Measurements from ENCODE around the gene REEP1. TPM values are rescaled to one million over a fixed set of nuclear protein-coding genes. Genes with fewer than 3 reads are reported as not detected.

REEP1 gene
- total and polyA plus RNA-seq, 9 of the 15 experiments (the other 6 are each of a cell fraction or from before 2014, with no cell fraction given): 0.11 to 0.67 (median 0.13) TPM

DNA sequence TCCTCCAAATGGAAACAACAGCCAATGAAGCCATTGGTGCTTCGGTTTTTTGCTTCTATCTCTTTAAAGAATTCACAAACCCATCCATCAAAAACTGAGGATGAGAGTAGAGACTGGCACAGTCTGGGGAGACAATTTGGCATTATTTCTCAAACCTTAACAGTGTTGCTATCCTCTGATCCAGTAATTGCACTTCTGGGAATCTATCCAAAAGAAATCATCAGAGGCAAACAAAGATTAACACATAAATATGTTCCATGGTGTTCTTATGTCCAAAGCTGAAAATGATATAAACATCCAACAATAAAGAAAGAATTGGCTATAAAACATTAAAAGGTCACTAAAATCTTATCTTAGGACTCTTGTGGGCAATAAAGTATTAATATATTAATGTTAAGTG lies 35.1 kb downstream of the REEP1 start:
- Histone ChIP-seq H3K27ac (ENCODE audit: extremely low read depth, low read depth, low read length) (no peak overlapping the region), H2AFZ (ENCODE audit: low read depth, low read length) (no peak overlapping the region), H3K27me3 (ENCODE audit: control insufficient read depth in 2 of 2, insufficient read depth in 2 of 2, low read length in 2 of 2) (peaks cover 27 to 53% of the 10 kb centered on the region in 2 experiments; a peak in 3 of 5 replicates), H3K36me3 (ENCODE audit: control insufficient read depth, insufficient read depth, low read length) (no peaks in the 10 kb centered on the region), H3K9me1 (ENCODE audit: control insufficient read depth, insufficient read depth, low read length) (no peaks in the 10 kb centered on the region), H3K9ac (ENCODE audit: insufficient read depth in 1 of 2, low read depth in 2 of 2, low read length in 2 of 2) (no peak overlapping the region), H3K79me2 (ENCODE audit: control insufficient read depth, insufficient read depth, low read length) (no peaks in the 10 kb centered on the region), H3K9me3 (replicated peaks; ENCODE audit: control insufficient read depth, insufficient read depth, low read depth, low read length) (no peaks in the 10 kb centered on the region), H3K4me2 (ENCODE audit: insufficient read depth, low read length) (no peak overlapping the region), H4K20me1 (replicated peaks; ENCODE audit: control insufficient read depth, insufficient read depth, low read length) (no peaks in the 10 kb centered on the region), H3K4me3 (no peak overlapping the region), H3K4me1 (replicated peaks in 1 of 2; ENCODE audit: control insufficient read depth in 2 of 2, insufficient read depth in 2 of 2, low read length in 2 of 2) (no peaks in the 10 kb centered on the region)
- BruUV-seq (replicated peaks): no TSS peak
- ATAC-seq (no peak), DNase-seq (ENCODE audit: extremely low read depth in 1 of 4, low spot score in 3 of 4) (no peak), FAIRE-seq (no peak)
- in situ Hi-C loops (cut with MboI) (no loop called here), intact Hi-C loops (cut with micrococcal nuclease) (no loop called here)
- POLR2A ChIA-PET: interaction anchor here (1.0 kb wide), 1 partner anchor 36 kb away, joined by 3 read pairs; no protein-coding TSS in a partner anchor
- 0% methylated on average over 1 of the region's 1 CpG for WGBS (ENCODE audit: insufficient coverage, low coverage, missing lambda C conversion rate)
- CTCF ChIA-PET (ENCODE audit: low intra/inter-chr PET ratio): no interaction called here
- TF ChIP-seq ZMIZ1 (IDR thresholded peaks at IDR 0.05; ENCODE audit: low read depth in 2 of 2, low read length in 2 of 2) (no peak), NR1H2 (CRISPR knock-in tag; IDR thresholded peaks at IDR 0.05) (no peak), HNRNPH1 (optimal IDR thresholded peaks at IDR 0.05; ENCODE audit: low read depth, low read length) (no peak), RFX7 (CRISPR knock-in tag; IDR thresholded peaks at IDR 0.05) (no peak), SETDB1 (IDR thresholded peaks at IDR 0.05; ENCODE audit: low read length) (no peak), ZNF584 (CRISPR knock-in tag; IDR thresholded peaks at IDR 0.05; ENCODE audit: low read depth) (no peak), ZNF551 (CRISPR knock-in tag; IDR thresholded peaks at IDR 0.05) (no peak), ZNF3 (CRISPR knock-in tag; IDR thresholded peaks at IDR 0.05) (no peak), AFF4 (CRISPR knock-in tag; IDR thresholded peaks at IDR 0.05) (no peak), ZNF165 (CRISPR knock-in tag; IDR thresholded peaks at IDR 0.05; ENCODE audit: borderline replicate concordance) (no peak), CC2D1A (IDR thresholded peaks at IDR 0.05) (no peak), ESRRA (IDR thresholded peaks at IDR 0.05; ENCODE audit: borderline replicate concordance, low read depth) (no peak)
- TF ChIP-seq, protein P1, sequence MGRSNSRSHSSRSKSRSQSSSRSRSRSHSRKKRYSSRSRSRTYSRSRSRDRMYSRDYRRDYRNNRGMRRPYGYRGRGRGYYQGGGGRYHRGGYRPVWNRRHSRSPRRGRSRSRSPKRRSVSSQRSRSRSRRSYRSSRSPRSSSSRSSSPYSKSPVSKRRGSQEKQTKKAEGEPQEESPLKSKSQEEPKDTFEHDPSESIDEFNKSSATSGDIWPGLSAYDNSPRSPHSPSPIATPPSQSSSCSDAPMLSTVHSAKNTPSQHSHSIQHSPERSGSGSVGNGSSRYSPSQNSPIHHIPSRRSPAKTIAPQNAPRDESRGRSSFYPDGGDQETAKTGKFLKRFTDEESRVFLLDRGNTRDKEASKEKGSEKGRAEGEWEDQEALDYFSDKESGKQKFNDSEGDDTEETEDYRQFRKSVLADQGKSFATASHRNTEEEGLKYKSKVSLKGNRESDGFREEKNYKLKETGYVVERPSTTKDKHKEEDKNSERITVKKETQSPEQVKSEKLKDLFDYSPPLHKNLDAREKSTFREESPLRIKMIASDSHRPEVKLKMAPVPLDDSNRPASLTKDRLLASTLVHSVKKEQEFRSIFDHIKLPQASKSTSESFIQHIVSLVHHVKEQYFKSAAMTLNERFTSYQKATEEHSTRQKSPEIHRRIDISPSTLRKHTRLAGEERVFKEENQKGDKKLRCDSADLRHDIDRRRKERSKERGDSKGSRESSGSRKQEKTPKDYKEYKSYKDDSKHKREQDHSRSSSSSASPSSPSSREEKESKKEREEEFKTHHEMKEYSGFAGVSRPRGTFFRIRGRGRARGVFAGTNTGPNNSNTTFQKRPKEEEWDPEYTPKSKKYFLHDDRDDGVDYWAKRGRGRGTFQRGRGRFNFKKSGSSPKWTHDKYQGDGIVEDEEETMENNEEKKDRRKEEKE (IDR thresholded peaks at IDR 0.05; ENCODE audit: borderline replicate concordance in 1 of 2, control insufficient read depth in 1 of 2, low read depth in 2 of 2, low read length in 1 of 2): no peak
